Heart left ventricle (tissue), 13 donors: ENCODE results near the gene CSTF2T.

ENCODE experiments used
- POLR2A ChIP-seq, 2 donors: fragments of 450-650 bp; IDR thresholded peaks; one replicate each; pipeline ENCODE4 v1.6.1; 2017; ENCODE audit warnings: antibody characterized with exemption in 2 of 2, mild to moderate bottlenecking in 2 of 2, moderate library complexity in 2 of 2
- TF ChIP-seq, protein P1 (sequence below), 12 donors: fragments of 200-600 bp; sonication (generic) in 4 of 12; IDR thresholded peaks; one replicate each; pipeline versions ENCODE4 v1.5.0 to v1.8.0; 2018 to 2022; ENCODE audit warnings: antibody characterized with exemption in 12 of 12, mild to moderate bottlenecking in 5 of 12
- donor health status: ischemic (EF 13 %, LVEDD 7.1; RV severe dilation, severe dysfunction).
- donor health status: DM: no; HTN: yes; CAD: no.
- donor health status: DM: no; HTN: no; CAD: no.
- donor health status: ischemic (EF 25% LVEDD 6.9; RV normal size, moderate dysfunction).
- donor health status: ischemic (EF 25% LVEDD 5.7; RV mildly dilated, moderate dysfunction).
- donor health status: ischemic (EF 35%, LVEDD 5.7; RV mildly dilated, moderate dysfunction).
- donor health status: nonischemic (EF 11% LVEDD 7.7; RV severe dilation, severe dysfunction).
- donor health status: DM: yes; HTN: yes; CAD: no.
- donor health status: PGD.
- donor health status: ischemic (EF 29% LVEDD 5.4; RV normal size, mild dysfunction).
- donor health status: nonischemic (EF 23%, LVEDD 6.1; RV moderate dilation, normal function).

DNA sequence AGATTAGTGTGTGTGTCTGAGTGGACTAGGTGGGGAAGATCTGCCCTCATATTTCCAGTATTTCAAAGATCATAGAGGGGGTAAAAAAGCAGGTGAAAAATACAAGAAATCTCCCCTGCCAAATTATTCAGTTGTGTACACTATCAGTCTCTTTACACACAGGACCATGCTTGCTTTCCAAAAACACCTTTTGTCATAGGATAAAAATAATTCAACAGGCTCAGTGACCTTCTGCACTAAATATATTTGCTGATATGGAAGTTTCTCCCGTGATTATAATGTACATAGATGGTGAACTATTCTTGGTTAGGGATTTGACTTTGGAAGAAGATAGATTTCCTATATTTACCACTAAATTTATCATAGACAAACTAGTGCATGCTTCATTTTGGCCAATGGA lies 24.6 kb upstream of the CSTF2T start:
- TF ChIP-seq, protein P1, sequence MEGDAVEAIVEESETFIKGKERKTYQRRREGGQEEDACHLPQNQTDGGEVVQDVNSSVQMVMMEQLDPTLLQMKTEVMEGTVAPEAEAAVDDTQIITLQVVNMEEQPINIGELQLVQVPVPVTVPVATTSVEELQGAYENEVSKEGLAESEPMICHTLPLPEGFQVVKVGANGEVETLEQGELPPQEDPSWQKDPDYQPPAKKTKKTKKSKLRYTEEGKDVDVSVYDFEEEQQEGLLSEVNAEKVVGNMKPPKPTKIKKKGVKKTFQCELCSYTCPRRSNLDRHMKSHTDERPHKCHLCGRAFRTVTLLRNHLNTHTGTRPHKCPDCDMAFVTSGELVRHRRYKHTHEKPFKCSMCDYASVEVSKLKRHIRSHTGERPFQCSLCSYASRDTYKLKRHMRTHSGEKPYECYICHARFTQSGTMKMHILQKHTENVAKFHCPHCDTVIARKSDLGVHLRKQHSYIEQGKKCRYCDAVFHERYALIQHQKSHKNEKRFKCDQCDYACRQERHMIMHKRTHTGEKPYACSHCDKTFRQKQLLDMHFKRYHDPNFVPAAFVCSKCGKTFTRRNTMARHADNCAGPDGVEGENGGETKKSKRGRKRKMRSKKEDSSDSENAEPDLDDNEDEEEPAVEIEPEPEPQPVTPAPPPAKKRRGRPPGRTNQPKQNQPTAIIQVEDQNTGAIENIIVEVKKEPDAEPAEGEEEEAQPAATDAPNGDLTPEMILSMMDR (IDR thresholded peaks at IDR 0.05) = no peak
- TF ChIP-seq POLR2A (IDR thresholded peaks at IDR 0.05) = no peak
